HL-60/S4 (cell line): ENCODE results near the gene TSKS.

Source experiments
- in situ Hi-C: fragments of 300-500 bp; cut with MboI; formaldehyde crosslinking; loops from 2 replicates; pipeline ENCODE4 v1.14.3; 2022; ENCODE audit warnings: low sequenced_read_pairs

Gene TSKS

DNA sequence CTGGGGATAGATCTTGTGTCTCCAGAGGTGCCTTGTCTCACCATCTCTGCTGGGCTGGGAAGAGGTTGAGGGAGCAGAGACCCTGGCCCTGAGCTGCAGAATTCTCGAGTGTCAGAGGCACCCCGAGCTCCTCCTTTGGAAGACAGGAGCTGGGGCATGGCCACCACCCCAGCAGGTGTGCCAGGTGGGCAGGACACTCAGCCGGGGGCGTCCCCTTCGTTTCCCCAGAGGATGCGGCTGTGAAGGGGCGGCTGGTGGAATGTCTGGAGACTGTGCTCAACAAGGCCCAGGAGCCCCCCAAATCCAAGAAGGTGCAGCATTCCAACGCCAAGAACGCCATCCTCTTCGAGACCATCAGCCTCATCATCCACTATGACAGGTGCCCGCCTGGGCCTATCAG is 35.5 kb upstream of the TSKS start:
- in situ Hi-C loops: no loop called here

DNA sequence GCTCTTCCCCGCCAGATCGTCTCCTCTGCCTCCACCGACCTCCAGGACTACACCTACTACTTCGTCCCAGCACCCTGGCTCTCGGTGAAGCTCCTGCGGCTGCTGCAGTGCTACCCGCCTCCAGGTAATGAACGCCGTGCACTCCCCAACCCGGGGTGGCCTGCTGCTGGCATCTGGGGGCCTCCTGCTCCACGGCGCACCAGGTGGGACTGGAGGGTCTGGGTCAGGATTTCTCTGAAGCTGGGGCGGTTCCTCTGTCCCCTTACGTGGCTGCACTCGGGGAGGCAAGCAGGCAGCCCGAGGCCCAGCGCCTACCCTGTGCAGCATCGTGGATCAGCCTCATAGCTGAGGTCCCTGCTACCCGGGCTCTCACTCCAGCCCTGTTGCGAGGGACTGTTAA is 32.5 kb upstream of the TSKS start:
- in situ Hi-C loops: no loop called here

DNA sequence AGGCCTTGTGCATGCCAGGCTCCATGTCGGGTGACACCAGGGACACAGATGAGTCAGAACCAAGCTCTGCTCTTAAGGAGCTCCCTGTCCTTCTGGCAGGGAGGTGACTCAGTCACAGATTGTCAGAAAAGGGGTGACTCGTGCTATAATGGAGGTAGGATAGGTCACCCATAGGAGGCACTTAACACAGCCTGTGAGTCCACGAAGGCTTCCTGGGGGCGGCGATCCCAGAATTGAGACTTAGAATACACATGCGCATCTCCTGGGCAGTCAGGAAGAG is 30.4 kb upstream of the TSKS start:
- in situ Hi-C loops: no loop called here

DNA sequence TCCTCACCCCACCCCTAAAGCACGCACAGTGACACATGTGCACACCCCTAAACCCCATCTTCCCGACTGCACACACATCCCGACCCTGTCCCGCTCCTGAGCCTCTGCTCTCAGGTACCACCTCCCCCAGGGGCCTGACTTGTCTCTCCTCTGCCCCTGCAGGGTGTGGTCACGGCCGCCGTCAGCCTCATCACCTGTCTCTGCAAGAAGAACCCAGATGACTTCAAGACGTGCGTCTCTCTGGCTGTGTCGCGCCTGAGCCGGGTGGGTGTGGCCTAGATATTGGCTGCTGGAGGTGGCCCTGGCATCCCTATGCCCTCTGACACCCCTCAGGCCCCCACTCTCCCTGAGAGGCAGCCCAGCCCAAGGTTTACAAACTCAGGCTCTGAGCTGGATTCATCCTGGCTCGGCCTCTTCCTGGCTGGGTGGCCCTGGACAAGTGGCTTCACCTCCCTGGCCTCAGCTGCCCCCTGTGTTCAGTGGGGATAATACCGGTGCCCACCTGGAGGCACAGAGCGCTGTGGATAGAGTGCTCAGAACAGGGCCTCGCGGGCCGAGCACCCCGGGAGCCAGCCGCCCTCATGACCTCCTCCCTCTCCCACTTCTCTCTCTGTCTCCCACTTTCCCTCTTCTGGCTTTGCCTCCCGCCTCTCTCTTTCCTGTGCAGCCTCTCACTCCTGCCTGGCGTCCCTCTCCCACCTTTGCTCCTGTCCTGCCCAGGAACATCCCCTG is 29.9 kb upstream of the TSKS start:
- in situ Hi-C loops: no loop called here

DNA sequence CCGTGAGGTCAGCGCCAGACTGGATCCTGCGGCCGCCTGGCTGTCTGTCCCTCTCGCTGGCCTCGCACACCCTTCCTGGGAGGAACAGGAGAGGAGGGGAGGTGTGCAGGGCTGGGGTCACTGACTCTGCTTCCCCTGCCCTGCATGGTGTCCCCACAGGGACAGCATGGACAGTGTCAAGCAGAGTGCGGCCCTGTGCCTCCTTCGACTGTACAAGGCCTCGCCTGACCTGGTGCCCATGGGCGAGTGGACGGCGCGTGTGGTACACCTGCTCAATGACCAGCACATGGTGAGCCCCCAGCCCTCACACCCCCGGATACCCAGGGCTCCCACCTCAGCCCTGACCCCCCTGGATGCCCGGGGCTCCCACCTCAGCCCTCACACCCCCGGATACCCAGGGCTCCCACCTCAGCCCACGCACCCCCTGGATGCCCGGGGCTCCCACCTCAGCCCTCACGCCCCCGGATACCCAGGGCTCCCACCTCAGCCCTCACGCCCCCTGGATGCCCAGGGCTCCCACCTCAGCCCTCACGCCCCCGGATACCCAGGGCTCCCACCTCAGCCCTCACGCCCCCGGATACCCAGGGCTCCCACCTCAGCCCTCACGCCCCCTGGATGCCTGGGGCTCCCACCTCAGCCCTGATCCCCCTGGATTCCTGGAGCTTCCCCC is 28.8 kb upstream of the TSKS start:
- in situ Hi-C loops: no loop called here

DNA sequence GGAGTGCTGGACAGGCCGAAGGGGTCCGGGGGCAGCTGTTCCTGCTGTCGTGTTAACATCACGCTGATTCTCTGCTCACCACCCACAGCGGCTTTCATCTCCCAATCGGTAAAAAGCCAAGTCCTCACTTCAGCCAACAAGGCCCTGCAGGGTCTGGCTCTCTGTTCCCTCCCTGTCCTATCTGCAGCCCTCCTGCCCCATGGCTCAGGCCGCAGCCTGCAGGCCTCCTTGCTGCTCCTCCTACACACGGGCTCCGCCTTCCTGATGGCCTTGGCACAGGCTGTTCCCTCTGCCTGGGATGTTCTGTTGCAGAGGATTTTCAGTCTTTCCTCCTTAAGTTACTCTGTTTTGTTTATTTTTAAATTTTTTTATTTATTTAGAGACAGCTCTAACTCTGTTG is 27.8 kb upstream of the TSKS start:
- in situ Hi-C loops: no loop called here

DNA sequence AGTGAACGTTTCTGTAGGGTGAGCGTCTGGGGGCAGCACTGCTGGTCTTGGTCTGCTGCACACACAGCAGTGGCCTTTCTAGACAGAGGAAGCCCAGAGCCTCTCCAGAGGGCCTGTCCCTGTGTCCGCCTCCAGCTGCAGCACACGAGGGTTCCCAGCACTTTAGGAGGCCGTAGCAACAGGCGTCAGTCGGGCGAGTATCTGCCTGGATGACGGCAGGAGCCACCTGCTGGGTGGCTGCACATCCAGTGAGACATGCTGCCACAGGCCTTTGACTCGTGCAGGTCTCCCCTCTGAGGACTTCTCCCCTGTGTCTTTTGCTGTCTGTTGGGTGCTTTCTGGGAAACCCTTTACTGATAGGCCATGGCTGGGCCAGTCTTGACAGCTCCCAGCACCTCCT is 25.8 kb upstream of the TSKS start:
- in situ Hi-C loops: no loop called here

DNA sequence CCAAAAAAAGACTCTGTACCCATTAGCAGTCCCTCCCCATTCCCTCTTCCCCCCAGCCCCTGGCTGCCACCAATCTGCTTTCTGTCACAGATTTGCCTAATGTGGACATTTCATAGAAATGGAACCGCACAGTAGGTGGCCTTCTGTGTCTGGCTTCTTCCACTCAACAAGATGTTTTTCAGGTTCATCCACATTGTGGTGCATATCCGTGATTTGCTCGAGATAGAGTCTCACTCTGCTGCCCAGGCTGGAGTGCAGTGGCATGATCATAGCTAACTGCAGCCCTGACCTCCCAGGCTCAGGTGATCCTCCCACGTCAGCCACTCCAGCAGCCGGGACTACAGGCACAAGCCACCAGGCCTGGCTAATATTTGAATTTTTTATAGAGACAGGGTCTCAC is 24.6 kb upstream of the TSKS start:
- in situ Hi-C loops: no loop called here

DNA sequence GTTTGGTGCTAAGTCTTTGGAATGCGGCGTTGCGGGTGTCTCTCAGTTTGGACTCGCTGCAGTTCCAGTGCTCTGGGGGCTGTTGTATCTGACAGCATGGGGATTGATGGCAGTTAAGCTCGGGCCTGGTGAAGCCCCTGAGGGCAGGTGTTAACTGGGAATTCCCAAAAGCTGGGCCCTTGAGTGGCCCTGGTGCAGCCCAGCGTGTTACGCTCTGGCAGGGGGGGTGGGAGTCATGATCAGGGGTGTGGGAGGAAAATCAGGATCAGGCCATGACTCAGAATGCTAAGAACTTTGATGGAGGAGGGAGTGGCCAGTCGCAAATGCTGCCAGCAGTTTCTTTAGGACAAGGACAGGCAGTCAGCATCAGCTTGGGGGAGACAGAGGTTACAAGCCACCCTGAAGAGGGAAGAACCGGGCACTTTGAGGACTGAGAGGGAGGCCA is 23.3 kb upstream of the TSKS start:
- in situ Hi-C loops: no loop called here

DNA sequence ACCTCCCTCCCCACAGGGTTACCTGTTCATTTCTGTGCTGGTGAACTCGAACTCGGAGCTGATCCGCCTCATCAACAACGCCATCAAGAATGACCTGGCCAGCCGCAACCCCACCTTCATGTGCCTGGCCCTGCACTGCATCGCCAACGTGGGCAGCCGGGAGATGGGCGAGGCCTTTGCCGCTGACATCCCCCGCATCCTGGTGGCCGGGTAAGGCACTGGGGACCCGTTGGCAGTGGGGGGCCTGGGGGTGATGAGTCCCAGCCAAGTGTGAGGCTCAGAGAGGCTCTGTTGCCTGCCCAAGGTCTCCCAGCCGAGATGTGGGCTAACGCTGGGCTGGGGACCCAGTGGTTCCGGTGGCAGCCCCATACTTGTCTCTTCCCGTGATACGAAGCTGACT is 19.4 kb upstream of the TSKS start:
- in situ Hi-C loops: no loop called here

DNA sequence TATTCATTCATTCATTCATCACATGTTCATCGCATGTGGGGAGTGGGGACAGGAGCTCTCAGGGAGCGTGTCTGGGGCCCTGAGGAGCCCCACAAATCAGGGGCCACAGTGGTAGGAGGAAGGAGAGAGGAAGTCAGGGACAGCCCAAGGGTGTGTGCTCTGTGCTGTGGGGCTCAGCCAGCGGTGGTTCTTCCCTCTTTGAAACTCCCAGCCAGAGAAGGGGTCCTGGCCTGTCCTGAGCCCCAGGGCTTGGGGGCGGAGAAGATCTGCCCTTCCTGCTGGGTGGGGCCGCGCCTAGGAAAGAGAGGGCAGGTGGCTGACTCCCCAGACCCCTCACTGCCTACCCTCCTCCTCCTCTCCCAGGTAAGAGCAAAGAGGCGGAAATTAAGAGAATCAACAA is 18.3 kb upstream of the TSKS start:
- in situ Hi-C loops: no loop called here

DNA sequence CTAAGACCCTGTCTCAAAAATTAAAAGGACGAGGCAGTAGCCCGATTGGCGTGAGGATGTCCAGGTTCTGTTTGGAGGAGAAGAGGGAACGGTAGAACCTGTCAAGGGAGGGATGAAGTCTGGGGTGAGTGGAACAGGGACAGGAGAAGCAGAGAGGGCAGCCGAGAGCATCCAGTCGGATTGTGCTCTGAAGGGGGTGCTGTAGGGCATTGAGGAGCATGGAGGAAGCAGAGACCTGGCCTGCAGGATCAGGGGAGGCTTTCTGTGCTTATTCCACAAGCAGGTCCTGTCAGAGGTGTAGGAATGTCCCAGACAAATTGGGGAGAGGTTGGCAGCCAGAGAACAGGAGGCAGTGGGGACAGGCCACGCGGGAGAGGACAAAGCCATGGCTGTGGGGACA is 17.8 kb upstream of the TSKS start:
- in situ Hi-C loops: no loop called here

DNA sequence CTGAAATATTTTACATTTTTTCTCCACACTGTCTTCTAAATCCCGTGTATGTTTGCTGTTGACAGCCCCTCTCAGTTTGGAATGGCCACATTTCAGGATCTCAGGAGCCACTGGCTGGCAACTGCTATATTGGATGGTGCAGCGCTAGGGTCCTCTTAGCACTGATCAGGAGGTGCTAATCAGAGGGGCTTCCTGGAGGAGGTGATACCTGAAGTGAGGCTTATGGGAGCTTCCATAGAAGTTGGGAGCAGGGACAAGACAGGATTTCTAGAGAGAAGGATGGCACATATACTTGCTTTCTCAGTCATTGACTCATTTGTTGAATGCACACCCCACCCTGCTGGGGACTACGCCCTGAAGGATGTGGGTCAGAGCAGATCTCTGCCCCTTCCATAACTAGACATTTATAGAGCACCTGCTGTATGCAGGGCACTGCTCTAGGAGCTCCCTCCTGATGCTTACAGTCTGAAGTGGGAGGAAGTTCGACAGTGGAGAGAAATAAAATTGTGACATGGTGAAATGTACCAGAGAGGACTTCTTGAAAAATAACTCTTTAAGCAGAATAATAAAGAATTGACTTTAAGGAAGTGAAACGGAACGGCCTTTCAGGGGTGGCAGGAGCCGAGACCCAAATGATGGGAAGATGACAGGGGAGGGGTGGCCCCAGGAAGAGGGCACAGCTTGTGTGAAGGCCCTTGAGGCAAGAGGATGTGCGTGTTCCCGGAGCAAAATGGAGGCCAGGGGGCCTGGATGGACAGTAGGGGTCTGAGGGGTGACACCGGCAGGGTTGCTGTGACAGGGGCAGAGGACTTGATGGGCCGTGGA is 16.8 kb upstream of the TSKS start:
- in situ Hi-C loops: no loop called here

DNA sequence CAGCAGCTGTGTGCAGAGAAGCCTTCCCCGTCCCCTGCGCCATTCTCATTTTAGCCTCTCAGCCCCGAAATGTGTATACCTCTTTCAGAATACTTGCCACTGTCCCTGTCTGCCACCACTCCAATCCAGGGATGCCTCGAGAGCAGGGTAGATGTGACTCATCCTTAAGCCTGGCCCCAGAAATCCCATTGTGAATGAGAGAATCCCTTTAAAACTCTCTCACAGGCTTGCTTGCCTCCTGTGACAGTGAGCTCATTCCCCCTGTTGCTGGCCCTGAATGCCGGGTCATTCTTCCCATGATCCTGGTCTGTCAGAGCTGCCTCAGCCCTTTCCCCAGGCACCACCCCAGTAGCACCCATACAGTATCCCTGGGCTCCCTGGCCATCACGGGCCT is 13.3 kb upstream of the TSKS start:
- in situ Hi-C loops: no loop called here

DNA sequence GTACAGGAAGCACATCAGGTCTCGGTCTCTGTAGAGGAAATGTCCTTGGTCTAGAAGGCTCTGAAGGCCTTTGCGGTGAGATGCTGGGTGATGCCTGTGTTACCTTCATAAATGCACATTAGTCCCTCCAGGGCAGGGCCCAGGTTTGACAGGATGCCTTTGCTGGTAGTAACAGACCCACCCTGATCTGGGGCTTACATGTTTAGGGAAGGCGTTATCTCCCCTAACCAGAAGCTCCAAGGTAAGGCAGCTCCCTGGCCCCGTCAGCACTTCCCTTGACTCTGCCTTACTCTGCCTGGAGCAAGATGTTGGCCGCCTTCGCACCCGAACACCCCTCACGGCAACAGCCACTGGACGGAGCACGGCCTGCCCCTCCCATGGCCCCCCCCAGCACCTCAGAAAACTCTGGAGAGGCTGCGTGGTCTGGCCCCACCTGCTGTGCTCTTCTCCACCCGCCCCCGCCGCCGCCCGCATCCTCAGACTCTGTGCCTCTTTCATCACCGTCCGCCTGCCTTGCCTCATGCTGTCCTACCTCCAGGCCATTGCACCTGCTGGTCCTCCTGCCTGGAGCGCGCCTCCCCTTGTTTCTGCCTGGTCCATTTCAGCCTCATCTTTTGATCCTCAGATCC is 12.8 kb upstream of the TSKS start:
- in situ Hi-C loops: no loop called here

DNA sequence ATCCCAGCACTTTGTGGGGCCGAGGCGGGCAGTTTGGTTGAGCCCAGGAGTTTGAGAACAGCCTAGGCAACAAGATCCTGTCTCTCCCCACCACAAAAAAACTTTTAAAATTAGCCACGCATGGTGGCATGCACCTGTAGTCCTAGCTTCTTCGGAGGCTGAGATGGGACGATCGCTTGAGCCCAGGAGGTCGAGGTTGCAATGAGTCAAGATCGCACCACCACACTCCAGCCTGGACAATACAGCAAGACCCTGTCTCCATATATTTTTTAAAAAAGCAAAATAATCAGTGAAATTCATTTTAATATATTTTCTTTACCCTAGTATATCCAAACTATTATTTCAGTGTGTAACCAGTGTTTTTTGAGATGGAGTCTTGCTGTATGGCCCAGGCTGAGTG is 11.9 kb upstream of the TSKS start:
- in situ Hi-C loops: no loop called here

DNA sequence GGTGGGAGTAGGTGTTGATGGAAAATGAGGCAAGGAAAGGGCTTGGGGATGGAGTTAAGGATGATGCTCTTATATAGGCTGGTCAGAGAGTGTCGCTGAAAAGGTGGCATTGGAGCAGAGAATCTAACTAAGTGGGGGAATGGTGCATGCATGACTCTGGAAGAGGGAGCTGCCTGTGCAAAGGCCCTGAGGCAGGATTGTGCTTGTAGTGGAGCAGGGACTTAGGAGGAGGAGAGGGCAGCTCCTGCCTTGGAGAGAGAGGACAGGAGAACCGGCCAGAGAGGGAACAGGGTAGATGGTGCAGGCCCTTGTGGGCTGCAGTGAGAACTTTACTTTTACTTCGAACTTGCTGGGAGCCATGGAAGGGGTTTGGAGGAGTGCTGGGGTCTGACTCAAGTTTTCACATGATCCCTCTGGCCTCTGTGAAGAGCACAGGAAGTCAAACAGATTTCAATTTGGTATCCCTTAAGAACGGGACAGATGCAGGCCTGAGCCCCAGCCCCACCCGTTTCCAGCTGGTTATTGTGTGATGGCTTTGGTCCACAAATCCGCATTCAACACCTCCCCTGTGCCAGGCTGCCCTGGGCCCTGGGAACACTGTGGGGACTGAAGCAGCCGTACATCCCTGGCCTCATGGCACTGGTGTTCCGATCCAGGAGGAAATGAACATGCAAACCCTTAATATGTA is 10.7 kb upstream of the TSKS start:
- in situ Hi-C loops: no loop called here

DNA sequence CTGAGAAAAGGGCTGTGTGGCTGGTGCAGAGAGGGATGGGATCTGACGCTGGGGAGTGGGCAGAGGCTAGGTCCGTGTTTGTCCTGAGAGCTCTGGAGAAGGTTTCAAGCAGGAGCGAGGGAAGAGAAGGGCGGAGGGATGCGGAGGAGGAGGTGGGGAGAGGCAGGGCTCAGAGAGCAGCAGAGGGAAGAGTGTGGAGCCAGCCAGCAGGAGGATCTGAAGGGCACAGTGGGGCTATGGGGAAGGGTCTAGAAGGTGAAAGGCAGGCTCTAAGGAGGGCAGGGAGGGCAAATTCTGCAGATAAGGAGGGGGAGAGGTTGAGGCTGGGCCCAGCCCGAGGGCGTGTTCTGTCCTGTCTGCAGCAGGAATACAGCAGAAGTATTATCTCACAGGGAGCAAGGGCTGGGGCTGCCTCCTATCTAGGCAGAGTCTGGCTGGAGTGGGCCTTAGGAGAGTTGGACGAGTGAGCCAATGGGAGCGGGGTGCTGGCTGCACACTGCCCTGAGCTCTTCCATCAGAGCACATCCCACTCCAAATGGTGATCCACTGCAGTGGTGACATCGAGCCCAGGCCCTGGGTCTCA is 9.8 kb upstream of the TSKS start:
- in situ Hi-C loops: no loop called here

DNA sequence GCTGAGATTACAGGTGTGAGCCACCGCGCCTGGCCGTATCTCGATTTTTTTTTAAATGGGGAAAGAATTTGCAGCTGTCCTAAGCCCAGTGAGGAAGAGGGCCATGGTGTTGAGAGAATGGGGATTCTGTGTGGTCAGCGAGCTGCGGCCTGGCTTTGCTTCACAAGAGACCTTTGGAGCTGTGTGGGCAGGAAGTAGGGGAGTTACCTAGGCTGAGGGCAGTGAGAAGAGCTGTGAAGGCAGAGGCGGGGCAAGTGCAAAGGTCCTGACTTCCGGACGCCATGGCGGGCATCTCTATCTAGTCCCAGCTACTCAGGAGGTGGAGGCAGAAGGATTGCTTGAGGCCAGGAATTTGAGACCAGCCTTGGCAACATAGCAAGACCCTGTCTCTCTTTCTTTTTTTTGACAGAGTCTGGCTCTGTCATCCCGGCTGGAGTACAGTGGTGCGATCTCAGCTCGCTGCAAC is 8.6 kb upstream of the TSKS start:
- in situ Hi-C loops: no loop called here

DNA sequence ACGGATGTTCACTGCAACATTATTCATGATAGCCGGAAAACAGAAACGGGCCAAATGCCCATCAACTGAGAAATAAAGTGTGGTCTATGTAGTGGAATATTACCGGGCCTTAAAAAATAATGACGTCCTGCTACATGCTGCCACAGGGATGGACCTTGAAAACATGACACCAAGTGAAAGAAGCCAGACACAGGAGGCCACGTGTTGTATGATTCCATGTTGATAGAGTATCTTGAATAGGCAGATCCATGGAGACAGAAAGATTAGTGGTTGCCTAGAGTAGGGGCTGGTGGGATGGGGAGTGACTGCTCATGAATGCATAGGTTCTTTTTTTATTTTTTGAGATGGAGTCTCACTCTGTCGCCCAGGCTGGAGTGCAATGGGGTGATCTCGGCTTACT is 7.4 kb upstream of the TSKS start:
- in situ Hi-C loops: no loop called here
